T-helper 1 cell treated with Interleukin-12 subunit alpha and Interleukin-12 subunit beta and Interleukin-4 antibody, amounts not matched to agents 30 μg/mL and 1 μg/mL, for 36 hours (primary cell): ENCODE results near the gene AFAP1L1.

ENCODE experiments used
- H3K27ac Mint-ChIP-seq: one replicate; pipeline ENCODE4 v1.8.0; 2021; ENCODE audit warnings: mild to moderate bottlenecking, mixed read lengths
- H3K27me3 Mint-ChIP-seq: one replicate; pipeline ENCODE4 v1.8.0; 2021; ENCODE audit warnings: low read depth, mixed read lengths
- H3K36me3 Mint-ChIP-seq: one replicate; pipeline ENCODE4 v1.8.0; 2021; ENCODE audit warnings: low read depth, mixed read lengths
- H3K4me1 Mint-ChIP-seq: one replicate; pipeline ENCODE4 v1.8.0; 2021; ENCODE audit warnings: low read depth, mixed read lengths
- H3K4me3 Mint-ChIP-seq: one replicate; pipeline ENCODE4 v1.8.0; 2021; ENCODE audit warnings: mild to moderate bottlenecking, moderate library complexity, mixed read lengths
- H3K9me3 Mint-ChIP-seq: one replicate; pipeline ENCODE4 v1.8.0; 2021; ENCODE audit warnings: mixed read lengths

AFAP1L1 gene

GRCh38 chr5:149247726-149248125 is 23.9 kb upstream of the AFAP1L1 start:
- Mint-ChIP-seq H3K9me3 (peaks cover 5% of the 10 kb centered on the region), H3K36me3 (no peaks in the 10 kb centered on the region), H3K4me1 (no peaks in the 10 kb centered on the region), H3K27me3 (peaks cover 12% of the 10 kb centered on the region), H3K4me3 (no peak overlapping the region), H3K27ac (no peak overlapping the region)

GRCh38 chr5:149251546-149251945 is 20.1 kb upstream of the AFAP1L1 start:
- Mint-ChIP-seq H3K36me3 (no peaks in the 10 kb centered on the region), H3K27ac (no peak overlapping the region), H3K4me1 (no peaks in the 10 kb centered on the region), H3K27me3 (peaks cover 18% of the 10 kb centered on the region), H3K4me3 (no peak overlapping the region), H3K9me3 (peaks cover 5% of the 10 kb centered on the region)

- Mint-ChIP-seq H3K4me1 (no peaks in the 10 kb centered on the region), H3K27ac (no peak overlapping the region), H3K4me3 (no peak overlapping the region)
These were observed 17.2 kb upstream of the AFAP1L1 start for GRCh38 chr5:149254506-149254905.

GRCh38 chr5:149256451-149256850 is 15.2 kb upstream of the AFAP1L1 start:
- Mint-ChIP-seq H3K27ac (no peak overlapping the region), H3K9me3 (no peaks in the 10 kb centered on the region), H3K27me3 (peaks cover 14% of the 10 kb centered on the region), H3K4me3 (no peak overlapping the region), H3K4me1 (no peaks in the 10 kb centered on the region), H3K36me3 (no peaks in the 10 kb centered on the region)

More at GRCh38 chr5:149254506-149254905, 17.2 kb upstream of the AFAP1L1 start:
- H3K27me3 Mint-ChIP-seq = peaks cover 14% of the 10 kb centered on the region
- H3K9me3 Mint-ChIP-seq = no peaks in the 10 kb centered on the region
- no peaks in the 10 kb centered on the region for H3K36me3 Mint-ChIP-seq

GRCh38 chr5:149257131-149257530 is 14.5 kb upstream of the AFAP1L1 start:
- H3K36me3 Mint-ChIP-seq = no peaks in the 10 kb centered on the region
- no peak overlapping the region for H3K27ac Mint-ChIP-seq
- no peaks in the 10 kb centered on the region for H3K4me1 Mint-ChIP-seq
- H3K9me3 Mint-ChIP-seq = no peaks in the 10 kb centered on the region
- H3K27me3 Mint-ChIP-seq = peaks cover 20% of the 10 kb centered on the region
- H3K4me3 Mint-ChIP-seq = no peak overlapping the region

- Mint-ChIP-seq H3K27ac (no peak overlapping the region), H3K9me3 (no peaks in the 10 kb centered on the region), H3K27me3 (peaks cover 17% of the 10 kb centered on the region), H3K36me3 (no peaks in the 10 kb centered on the region), H3K4me1 (no peaks in the 10 kb centered on the region), H3K4me3 (no peak overlapping the region)
These were observed 13.6 kb upstream of the AFAP1L1 start for GRCh38 chr5:149257889-149258705.

GRCh38 chr5:149260761-149261160 is 10.9 kb upstream of the AFAP1L1 start:
- Mint-ChIP-seq H3K9me3 (no peaks in the 10 kb centered on the region), H3K4me1 (no peaks in the 10 kb centered on the region), H3K36me3 (no peaks in the 10 kb centered on the region), H3K27me3 (peaks cover 16% of the 10 kb centered on the region), H3K4me3 (no peak overlapping the region), H3K27ac (no peak overlapping the region)

GRCh38 chr5:149261246-149261645 is 10.4 kb upstream of the AFAP1L1 start:
- H3K9me3 Mint-ChIP-seq = no peaks in the 10 kb centered on the region
- no peak overlapping the region for H3K27ac Mint-ChIP-seq
- H3K36me3 Mint-ChIP-seq = no peaks in the 10 kb centered on the region
- H3K4me3 Mint-ChIP-seq = no peak overlapping the region
- H3K4me1 Mint-ChIP-seq = no peaks in the 10 kb centered on the region
- H3K27me3 Mint-ChIP-seq = peaks cover 16% of the 10 kb centered on the region

GRCh38 chr5:149262315-149262714 is 9.3 kb upstream of the AFAP1L1 start:
- Mint-ChIP-seq H3K27ac (no peak overlapping the region), H3K9me3 (no peaks in the 10 kb centered on the region), H3K4me3 (no peak overlapping the region), H3K27me3 (peaks cover 16% of the 10 kb centered on the region), H3K36me3 (no peaks in the 10 kb centered on the region), H3K4me1 (no peaks in the 10 kb centered on the region)

- H3K27me3 Mint-ChIP-seq = peaks cover 34% of the 10 kb centered on the region
These were observed 7.1 kb upstream of the AFAP1L1 start for GRCh38 chr5:149264439-149265067.

GRCh38 chr5:149265068-149265465 is 6.6 kb upstream of the AFAP1L1 start:
- H3K4me1 Mint-ChIP-seq = no peaks in the 10 kb centered on the region
- no peak overlapping the region for H3K4me3 Mint-ChIP-seq
- H3K27ac Mint-ChIP-seq = no peak overlapping the region
- H3K27me3 Mint-ChIP-seq = peaks cover 36% of the 10 kb centered on the region
- peaks cover 2% of the 10 kb centered on the region for H3K36me3 Mint-ChIP-seq
- H3K9me3 Mint-ChIP-seq = peaks cover 12% of the 10 kb centered on the region

More at GRCh38 chr5:149264439-149265067, 7.1 kb upstream of the AFAP1L1 start:
- H3K9me3 Mint-ChIP-seq = peaks cover 12% of the 10 kb centered on the region
- H3K4me3 Mint-ChIP-seq = no peak overlapping the region
- H3K4me1 Mint-ChIP-seq = no peaks in the 10 kb centered on the region
- H3K36me3 Mint-ChIP-seq = peaks cover 2% of the 10 kb centered on the region
- no peak overlapping the region for H3K27ac Mint-ChIP-seq

- H3K27me3 Mint-ChIP-seq = peaks cover 42% of the 10 kb centered on the region
- H3K27ac Mint-ChIP-seq = no peak overlapping the region
- H3K4me1 Mint-ChIP-seq = no peaks in the 10 kb centered on the region
These were observed 6.1 kb upstream of the AFAP1L1 start for GRCh38 chr5:149265597-149265996.

GRCh38 chr5:149267241-149267973 is 4.3 kb upstream of the AFAP1L1 start:
- H3K4me1 Mint-ChIP-seq = peaks cover 6% of the 10 kb centered on the region
- no peak overlapping the region for H3K27ac Mint-ChIP-seq
- H3K4me3 Mint-ChIP-seq = no peak overlapping the region
- H3K27me3 Mint-ChIP-seq = peaks cover 48% of the 10 kb centered on the region
- H3K36me3 Mint-ChIP-seq = peaks cover 2% of the 10 kb centered on the region
- peaks cover 12% of the 10 kb centered on the region for H3K9me3 Mint-ChIP-seq

More at GRCh38 chr5:149265597-149265996, 6.1 kb upstream of the AFAP1L1 start:
- peaks cover 12% of the 10 kb centered on the region for H3K9me3 Mint-ChIP-seq
- peaks cover 2% of the 10 kb centered on the region for H3K36me3 Mint-ChIP-seq
- H3K4me3 Mint-ChIP-seq = no peak overlapping the region

GRCh38 chr5:149268928-149269557 is 2.6 kb upstream of the AFAP1L1 start:
- Mint-ChIP-seq H3K4me3 (no peak overlapping the region), H3K27ac (no peak overlapping the region), H3K36me3 (peaks cover 2% of the 10 kb centered on the region), H3K9me3 (peaks cover 12% of the 10 kb centered on the region), H3K4me1 (peaks cover 6% of the 10 kb centered on the region), H3K27me3 (peaks cover 64% of the 10 kb centered on the region)
